ENCODE results near the gene RHBDD3. TPM values are rescaled to one million over a fixed set of nuclear protein-coding genes. Genes with fewer than 3 reads are reported as not detected.
"Not testable (repeated sequence)": the region's sequence is repeated elsewhere in the genome, so short reads cannot be mapped to it uniquely, and the experiment has no call there.

The RHBDD3 gene
- total RNA-seq, 2 donors from 2014 or later: 23.9 to 36.7 TPM

DNA sequence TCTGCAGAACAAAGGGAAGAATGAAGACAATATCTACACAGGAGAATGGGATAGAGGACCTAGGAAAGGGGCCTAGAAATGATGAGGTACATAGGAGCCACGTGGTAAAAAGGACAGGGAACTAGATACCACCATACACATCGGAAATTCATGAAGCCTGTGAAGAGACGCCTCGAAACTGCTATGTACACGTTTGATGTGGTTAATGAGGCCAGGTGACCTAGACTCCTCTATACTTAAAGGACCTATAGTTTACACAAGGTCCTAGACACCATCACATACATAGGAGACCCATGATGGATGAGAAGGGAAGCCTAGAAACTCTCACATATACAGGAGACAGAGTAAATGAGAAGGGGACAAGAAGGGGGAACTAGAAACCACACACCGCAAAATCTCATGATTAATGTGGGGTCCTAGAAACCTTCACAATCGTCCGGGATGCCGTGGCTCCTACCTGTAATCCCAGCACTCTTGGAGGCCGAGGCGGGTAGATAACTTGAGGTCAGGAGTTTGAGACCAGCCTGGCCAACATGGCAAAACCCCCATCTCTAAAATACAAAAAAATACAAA is 23.8 kb downstream of the RHBDD3 start:
- Histone ChIP-seq H3K9me3 (peaks cover 3% of the 10 kb centered on the region), H3K27ac (no peak overlapping the region), H3K36me3 (no peaks in the 10 kb centered on the region), H3K27me3 (replicated peaks; ENCODE audit: insufficient read depth) (no peaks in the 10 kb centered on the region), H3K4me3 (no peak overlapping the region), H3K4me1 (ENCODE audit: control insufficient read depth in 1 of 2, low read depth in 2 of 2) (no peaks in the 10 kb centered on the region)
- TF ChIP-seq, protein P1, sequence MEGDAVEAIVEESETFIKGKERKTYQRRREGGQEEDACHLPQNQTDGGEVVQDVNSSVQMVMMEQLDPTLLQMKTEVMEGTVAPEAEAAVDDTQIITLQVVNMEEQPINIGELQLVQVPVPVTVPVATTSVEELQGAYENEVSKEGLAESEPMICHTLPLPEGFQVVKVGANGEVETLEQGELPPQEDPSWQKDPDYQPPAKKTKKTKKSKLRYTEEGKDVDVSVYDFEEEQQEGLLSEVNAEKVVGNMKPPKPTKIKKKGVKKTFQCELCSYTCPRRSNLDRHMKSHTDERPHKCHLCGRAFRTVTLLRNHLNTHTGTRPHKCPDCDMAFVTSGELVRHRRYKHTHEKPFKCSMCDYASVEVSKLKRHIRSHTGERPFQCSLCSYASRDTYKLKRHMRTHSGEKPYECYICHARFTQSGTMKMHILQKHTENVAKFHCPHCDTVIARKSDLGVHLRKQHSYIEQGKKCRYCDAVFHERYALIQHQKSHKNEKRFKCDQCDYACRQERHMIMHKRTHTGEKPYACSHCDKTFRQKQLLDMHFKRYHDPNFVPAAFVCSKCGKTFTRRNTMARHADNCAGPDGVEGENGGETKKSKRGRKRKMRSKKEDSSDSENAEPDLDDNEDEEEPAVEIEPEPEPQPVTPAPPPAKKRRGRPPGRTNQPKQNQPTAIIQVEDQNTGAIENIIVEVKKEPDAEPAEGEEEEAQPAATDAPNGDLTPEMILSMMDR (IDR thresholded peaks at IDR 0.05): no peak
- no peak for ATAC-seq (ENCODE audit: insufficient number of reproducible peaks, low FRiP score, low read depth)
- DNase-seq (ENCODE audit: low spot score): no peak

DNA sequence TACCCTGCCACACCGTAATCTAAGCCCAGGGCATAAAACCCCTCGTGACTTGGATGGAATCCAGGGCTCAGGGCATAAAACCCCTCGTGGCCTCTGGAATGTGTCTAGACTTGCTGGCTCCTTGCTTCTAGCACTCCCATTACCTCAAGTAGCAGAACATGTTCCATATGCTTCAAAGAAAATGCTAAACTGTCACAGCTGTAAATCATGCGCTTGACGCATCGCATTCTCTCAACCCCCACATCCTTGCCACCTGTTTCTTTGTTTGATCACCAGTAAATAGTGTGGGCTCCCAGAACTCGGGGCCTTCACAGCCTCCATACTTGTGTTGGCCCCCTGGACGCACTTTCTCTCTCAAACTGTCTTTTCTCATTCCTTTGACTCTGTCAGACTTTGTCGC is 27.3 kb downstream of the RHBDD3 start:
- H3K4me3 ChIP-seq; H3K9me3 ChIP-seq; H3K4me1 ChIP-seq (ENCODE audit: control insufficient read depth in 1 of 2, low read depth in 2 of 2); H3K36me3 ChIP-seq; H3K27me3 ChIP-seq (replicated peaks; ENCODE audit: insufficient read depth); DNase-seq (ENCODE audit: low spot score); H3K27ac ChIP-seq; ATAC-seq (ENCODE audit: insufficient number of reproducible peaks, low FRiP score, low read depth): not testable (repeated sequence)

DNA sequence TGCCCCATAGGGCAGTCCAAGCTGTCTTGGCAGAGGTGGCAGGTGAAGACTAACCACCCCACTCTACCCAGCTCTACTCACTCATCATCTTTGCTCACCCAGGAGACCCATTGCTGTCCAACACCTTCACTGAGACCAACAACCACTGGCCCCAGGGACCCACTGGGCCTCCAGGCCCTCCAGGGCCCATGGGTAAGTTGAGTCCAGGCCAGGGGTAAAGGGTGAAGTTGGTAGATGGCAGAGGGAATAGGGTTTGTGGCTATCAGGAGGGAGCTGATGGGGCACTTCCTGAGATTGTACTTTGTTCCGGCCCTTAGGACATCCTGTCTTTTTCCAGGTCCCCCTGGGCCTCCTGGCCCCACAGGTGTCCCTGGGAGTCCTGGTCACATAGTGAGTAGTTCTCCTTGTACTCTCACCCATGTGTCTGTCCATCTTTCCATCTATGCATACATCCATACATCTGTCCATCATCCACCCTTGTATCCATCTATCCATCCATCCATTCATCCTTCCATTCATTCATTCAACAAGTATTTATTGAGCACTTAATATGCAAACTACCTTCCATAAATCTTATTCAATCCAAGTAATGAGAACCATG is 34.4 kb downstream of the RHBDD3 start:
- H3K27me3 ChIP-seq (replicated peaks; ENCODE audit: insufficient read depth): no peaks in the 10 kb centered on the region
- H3K4me3 ChIP-seq: no peak overlapping the region
- DNase-seq (ENCODE audit: low spot score) (no peak), ATAC-seq (ENCODE audit: insufficient number of reproducible peaks, low FRiP score, low read depth) (no peak)
- H3K9me3 ChIP-seq: no peaks in the 10 kb centered on the region
- H3K4me1 ChIP-seq (ENCODE audit: control insufficient read depth in 1 of 2, low read depth in 2 of 2): peaks cover 0 to 11% of the 10 kb centered on the region in 2 donors
- no peak overlapping the region for H3K27ac ChIP-seq
- H3K36me3 ChIP-seq: no peaks in the 10 kb centered on the region
- TF ChIP-seq, protein P1 (IDR thresholded peaks at IDR 0.05): no peak

DNA sequence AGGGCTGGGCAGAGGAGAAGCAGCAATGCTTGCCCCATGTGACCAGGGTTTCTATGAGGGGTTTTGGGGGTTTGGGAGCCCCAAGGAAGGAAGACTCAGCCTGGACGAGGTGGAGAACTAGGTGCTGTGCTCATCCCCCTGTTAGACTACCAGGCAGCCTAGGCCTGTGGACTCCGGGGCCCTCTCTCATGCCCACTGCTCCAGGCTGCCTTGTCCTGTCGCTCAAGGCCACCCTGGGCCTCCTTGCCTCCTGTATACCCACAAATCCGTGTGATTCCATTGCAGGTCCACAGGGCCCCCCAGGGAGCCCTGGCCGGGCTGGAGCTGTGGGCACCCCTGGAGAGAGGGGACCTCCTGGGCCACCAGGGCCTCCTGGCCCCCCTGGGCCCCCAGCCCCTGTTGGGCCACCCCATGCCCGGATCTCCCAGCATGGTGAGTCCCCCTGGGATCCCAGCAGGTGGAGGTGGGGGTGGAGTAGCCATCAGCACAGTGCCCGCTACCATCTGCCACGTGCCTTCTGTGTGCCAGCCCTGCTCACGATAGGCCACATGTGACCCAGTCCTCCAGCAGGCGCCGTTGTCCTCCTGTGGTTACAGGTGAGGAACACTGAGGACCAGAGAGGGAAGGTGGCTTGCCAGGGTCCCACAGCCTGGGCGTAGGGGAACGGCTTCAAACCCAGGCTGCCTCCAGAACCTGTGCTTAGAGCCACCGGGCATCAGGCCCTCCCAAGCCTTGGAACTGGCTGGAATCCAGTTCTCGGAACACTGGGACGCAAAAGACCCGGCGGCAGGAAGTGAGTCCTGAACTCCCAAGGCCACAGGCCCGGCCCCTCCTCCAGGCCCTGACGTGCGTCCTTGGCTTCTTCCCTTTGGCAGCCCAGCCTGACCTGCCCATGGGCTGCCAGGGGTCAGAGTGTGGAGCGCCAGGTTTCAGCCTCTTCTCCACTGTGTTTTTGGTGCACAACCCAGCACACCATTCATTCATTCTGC is 35.5 kb downstream of the RHBDD3 start:
- ATAC-seq (ENCODE audit: insufficient number of reproducible peaks, low FRiP score, low read depth) (no peak), DNase-seq (ENCODE audit: low spot score) (no peak)
- TF ChIP-seq, protein P1 (IDR thresholded peaks at IDR 0.05): no peak

DNA sequence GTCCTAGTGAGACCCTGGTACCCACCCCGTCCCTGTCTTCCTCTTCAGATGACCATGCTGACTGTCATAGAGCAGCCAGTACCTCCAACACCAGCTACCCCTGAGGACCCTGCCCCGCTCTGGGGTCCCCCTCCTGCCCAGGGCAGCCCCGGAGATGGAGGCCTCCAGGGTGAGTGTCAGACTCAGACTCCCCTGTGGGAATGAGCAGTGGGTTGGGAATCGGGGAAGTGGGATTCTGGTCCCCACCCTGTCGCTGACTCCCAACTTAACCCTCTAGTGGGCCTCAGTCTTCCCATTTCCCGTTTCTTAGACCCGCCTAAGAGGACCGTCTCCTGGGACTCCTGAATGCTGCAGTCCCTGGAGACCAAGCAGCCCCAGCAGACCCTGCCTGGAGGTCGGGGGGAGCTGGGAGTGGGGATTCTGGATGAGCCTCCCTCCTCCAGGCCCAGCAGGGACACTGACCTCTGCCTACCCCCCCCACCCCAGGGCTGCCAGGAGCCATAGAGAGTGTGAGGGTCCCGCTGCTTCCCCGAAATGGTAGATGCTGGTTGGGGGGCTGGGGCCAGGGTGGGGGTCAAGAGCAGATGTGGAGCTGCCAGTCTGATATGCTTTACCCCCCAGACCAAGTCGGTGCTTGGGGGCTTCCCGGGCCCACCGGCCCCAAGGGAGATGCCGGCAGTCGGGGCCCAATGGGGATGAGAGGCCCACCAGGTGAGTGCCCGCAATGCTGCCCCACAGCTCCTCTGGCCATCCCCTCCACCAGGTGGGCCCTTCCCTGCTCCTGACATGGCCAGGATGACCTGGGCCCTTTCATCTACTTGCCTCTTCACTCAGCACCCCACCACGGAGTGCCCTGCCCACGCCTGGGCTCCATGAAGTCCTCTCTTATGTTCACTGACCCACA is 36.6 kb downstream of the RHBDD3 start:
- Histone ChIP-seq H3K27me3 (replicated peaks; ENCODE audit: insufficient read depth) (no peaks in the 10 kb centered on the region), H3K9me3 (no peaks in the 10 kb centered on the region), H3K36me3 (no peaks in the 10 kb centered on the region), H3K4me3 (no peak overlapping the region), H3K4me1 (ENCODE audit: control insufficient read depth in 1 of 2, low read depth in 2 of 2) (peaks cover 0 to 11% of the 10 kb centered on the region in 2 donors), H3K27ac (no peak overlapping the region)
- ATAC-seq (ENCODE audit: insufficient number of reproducible peaks, low FRiP score, low read depth): no peak
- TF ChIP-seq, protein P1 (IDR thresholded peaks at IDR 0.05): no peak
- DNase-seq (ENCODE audit: low spot score): no peak

More for the DNA sequence above, 35.5 kb downstream of the RHBDD3 start:
- no peaks in the 10 kb centered on the region for H3K9me3 ChIP-seq
- H3K36me3 ChIP-seq: no peaks in the 10 kb centered on the region
- peaks cover 0 to 11% of the 10 kb centered on the region in 2 donors for H3K4me1 ChIP-seq (ENCODE audit: control insufficient read depth in 1 of 2, low read depth in 2 of 2)
- H3K27me3 ChIP-seq (replicated peaks; ENCODE audit: insufficient read depth): no peaks in the 10 kb centered on the region
- H3K4me3 ChIP-seq: no peak overlapping the region
- no peak overlapping the region for H3K27ac ChIP-seq

Measured in thoracic aorta (tissue), 2 donors.